22Rv1 (cell line): ENCODE results near the gene TMEM271.

Source experiments
- ZFX ChIP-seq: fragments of 450-650 bp; IDR thresholded peaks from 2 replicates; pipeline ENCODE4 v1.6.1; 2017; ENCODE audit warnings: antibody characterized with exemption, borderline replicate concordance
- TF ChIP-seq, protein P1 (sequence below): fragments of 450-650 bp; IDR thresholded peaks from 2 replicates; pipeline ENCODE4 v1.5.1; 2017; ENCODE audit warnings: mild to moderate bottlenecking

DNA sequence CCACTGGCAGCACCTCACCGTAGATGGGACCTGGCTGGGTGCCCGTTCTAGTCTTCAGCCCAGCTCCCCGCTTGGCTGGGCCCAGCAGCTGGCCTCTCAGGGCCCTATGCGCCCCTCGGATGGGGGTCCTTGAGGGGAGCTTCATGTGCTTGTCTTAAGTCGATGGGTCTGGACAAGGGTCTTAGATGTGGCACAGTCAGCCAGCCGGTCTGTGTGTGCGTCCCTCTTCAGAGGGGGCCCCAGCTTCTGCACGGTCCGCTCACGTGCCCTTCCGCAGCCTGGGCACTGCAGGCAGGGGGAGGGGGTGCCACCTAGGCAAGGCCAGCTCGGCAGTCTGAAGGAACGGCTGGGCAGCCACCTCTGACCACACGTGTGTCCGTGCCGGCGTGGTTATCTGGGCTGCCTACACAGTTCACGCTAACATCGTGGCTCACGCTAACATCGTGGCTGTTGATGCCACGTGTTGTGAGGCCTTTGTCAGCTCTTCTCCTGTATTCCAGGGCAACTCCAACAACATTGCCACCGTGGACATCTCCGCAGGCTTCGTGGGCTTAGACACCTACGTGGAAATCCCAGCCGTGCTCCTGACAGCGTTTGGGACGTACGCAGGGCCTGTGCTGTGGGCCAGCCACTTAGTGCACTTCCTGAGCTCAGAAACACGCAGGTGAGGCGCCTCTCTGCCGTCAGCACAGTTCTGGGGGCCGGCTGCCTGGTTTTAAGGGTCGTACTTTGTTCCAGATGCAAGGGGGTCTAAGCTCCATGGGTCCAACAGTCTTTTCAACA is 42.6 kb downstream of the TMEM271 start:
- TF ChIP-seq, protein P1, sequence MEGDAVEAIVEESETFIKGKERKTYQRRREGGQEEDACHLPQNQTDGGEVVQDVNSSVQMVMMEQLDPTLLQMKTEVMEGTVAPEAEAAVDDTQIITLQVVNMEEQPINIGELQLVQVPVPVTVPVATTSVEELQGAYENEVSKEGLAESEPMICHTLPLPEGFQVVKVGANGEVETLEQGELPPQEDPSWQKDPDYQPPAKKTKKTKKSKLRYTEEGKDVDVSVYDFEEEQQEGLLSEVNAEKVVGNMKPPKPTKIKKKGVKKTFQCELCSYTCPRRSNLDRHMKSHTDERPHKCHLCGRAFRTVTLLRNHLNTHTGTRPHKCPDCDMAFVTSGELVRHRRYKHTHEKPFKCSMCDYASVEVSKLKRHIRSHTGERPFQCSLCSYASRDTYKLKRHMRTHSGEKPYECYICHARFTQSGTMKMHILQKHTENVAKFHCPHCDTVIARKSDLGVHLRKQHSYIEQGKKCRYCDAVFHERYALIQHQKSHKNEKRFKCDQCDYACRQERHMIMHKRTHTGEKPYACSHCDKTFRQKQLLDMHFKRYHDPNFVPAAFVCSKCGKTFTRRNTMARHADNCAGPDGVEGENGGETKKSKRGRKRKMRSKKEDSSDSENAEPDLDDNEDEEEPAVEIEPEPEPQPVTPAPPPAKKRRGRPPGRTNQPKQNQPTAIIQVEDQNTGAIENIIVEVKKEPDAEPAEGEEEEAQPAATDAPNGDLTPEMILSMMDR, result no peak
- no peak for TF ChIP-seq ZFX
